B cell (primary cell): Measurements from ENCODE around the gene CALML5.

Experiments
- CTCF ChIP-seq: fragments of 200-600 bp; IDR thresholded peaks from one replicate; pipeline ENCODE4 v1.8.0; 2022; ENCODE audit warnings: antibody characterized with exemption, mild to moderate bottlenecking
- EZH2 ChIP-seq: IDR thresholded peaks from 2 replicates; pipeline ENCODE4 v1.6.1; 2012; ENCODE audit warnings: borderline replicate concordance, low read depth, mild to moderate bottlenecking, moderate library complexity, low read length; ENCODE audit not compliant: insufficient read depth, poor library complexity, severe bottlenecking

GRCh38 chr10:5466451-5467206 is 32.7 kb downstream of the CALML5 start:
- TF ChIP-seq EZH2, result no peak
- no peak for TF ChIP-seq CTCF
